ENCODE results near the gene AADACL4.
"Not testable (repeated sequence)": the region's sequence is repeated elsewhere in the genome, so short reads cannot be mapped to it uniquely, and the experiment has no call there.

The AADACL4 gene

DNA sequence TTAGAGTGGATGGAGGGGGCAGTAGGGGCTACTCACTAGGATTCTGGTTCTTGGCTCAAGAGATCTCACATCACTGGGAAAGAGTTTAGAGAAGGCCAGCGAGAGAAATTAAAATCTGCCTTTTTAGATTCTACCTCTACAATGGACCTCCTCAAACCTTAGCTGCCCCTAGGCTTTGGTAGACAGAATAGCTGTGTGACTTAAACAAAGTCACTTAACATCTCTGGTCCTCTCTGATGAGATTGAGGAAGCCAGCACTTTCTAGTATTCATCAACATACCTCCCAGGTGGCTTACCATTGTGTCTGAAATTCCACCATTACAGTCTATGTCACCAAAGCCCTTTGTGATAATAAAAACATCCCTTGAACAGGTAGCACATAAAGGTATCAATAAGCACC is 18.7 kb downstream of the AADACL4 start:
- DNase-seq: no peak

DNA sequence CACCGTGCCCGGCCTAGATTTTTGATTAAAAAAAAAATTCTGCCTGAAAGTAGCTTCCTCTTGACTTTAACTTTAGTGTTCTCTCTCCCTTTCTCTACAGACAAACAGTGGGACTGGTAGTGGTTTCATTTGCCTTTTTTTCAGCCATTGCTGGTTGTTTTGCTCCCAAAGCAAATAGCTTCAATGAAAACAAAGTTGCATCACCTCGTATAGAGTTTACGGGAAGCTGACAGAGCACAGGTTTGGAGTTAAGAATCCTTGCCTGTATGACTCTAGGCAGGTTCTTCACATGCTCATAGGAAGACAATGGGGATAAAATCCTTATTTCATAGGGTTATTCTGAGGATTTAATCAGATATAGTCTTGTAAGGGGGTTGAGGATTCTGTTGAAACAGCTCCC is 21.6 kb downstream of the AADACL4 start:
- no peak for DNase-seq

DNA sequence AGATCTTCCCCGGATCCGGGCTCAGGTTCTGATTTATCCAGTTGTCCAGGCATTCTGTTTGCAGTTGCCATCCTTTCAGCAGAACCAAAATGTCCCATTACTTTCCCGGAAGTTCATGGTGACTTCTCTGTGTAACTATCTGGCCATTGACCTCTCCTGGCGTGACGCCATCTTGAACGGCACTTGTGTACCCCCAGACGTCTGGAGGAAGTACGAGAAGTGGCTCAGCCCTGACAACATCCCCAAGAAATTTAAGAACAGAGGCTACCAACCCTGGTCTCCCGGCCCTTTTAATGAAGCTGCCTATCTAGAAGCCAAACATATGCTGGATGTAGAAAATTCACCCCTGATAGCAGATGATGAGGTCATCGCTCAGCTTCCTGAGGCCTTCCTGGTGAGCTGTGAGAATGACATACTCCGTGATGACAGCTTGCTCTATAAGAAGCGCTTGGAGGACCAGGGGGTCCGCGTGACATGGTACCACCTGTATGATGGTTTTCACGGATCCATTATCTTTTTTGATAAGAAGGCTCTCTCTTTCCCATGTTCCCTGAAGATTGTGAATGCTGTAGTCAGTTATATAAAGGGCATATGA is 22.4 kb downstream of the AADACL4 start:
- DNase-seq: no peak

DNA sequence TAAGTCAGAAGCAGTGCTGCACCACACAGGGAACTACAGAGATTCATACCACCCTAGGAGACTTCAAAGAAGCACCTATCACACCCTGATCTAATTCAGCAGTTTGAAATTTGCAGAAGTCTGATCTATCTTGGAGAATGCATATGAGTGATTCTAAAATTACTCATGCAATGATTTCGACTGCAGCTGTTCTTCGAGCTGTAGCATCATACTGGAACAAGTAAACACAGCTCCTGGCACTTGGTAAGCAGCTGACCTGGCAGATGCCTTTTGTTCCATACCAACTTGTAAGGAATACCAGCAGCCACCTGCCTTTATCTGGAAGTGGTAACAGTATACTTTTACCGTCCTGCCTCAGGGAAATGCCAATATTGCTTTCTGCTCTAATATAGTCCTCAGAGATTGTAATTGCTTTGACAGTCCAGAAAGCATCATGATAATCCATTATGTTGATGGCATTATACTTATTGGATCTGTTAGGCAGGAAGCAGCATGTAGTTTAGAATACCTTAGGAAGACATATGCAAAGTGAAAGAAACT is 25.7 kb downstream of the AADACL4 start:
- no peak for DNase-seq

DNA sequence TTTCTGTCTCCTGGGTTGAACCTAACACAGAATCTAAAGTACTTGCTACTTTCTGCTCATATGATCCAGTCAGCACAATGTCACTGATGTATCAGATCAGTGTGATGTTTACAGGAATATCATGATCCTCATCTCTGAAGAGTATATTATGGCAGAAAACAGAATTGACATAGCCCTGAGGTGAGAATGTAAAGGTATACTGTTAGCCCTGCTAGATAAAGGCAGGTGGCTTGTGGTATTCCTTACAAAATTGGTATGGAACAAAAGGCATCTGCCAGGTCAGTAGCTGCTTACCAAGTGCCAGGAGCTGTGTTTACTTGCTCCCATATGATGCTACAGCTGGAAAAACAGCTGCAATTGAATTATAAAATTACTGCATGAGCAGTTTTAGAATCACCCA is 30.5 kb downstream of the AADACL4 start:
- DNase-seq: no peak

DNA sequence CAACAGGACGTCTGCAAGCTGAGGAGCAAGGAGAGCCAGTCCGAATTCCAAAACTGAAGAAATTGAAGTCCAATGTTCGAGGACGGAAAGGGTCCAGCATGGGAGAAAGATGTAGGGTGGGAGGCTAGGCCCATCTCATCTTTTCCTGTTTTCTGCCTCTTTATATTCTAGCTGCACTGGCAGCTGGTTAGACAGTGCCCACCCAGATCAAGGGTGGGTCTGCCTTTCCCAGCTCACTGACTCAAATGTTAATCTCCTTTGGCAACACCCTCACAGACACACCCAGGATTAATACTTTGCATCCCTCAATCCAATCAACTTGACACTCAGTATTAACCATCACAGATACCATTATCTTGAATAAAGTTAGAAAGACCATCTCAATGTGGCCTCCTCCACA is 32.2 kb downstream of the AADACL4 start:
- DNase-seq: not testable (repeated sequence)

DNA sequence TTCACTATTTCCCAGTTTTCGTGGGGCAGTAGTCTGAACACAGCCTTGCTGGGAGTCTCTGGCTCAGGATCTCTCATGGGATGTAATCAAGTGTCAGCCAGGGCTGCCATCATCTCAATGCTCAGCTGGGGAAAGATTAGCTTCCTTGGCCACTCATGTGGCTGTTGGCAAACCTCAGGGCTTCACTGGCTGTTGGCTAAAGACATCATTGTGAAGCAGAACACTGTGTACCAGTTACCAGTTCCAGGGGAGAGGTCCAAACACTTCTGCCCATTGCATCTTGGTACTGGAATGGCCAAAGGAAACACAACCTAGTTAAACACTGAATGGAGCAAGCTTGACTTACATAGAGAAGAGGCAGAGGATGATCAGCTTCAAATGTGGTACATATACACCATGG is 33.7 kb downstream of the AADACL4 start:
- DNase-seq: no peak

DNA sequence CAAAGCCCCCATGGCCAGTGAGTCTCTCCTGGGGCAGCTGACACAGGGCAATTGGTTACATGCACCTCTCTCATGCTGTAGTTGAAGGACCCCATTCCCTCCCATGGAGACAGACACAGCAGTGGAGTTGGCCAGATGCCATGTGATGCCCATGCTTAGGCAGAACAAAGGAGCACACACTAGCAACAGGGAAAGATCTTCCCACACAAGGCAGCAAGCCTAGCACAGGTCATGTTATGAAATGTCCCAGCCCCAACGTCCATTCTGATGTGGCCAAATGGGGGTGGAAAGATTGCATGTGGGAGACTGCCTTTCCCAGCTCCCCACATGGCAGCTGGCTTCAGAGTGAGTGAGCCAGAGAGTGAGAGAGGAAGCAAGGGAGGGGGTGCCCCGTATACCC is 34.5 kb downstream of the AADACL4 start:
- DNase-seq: no peak

DNA sequence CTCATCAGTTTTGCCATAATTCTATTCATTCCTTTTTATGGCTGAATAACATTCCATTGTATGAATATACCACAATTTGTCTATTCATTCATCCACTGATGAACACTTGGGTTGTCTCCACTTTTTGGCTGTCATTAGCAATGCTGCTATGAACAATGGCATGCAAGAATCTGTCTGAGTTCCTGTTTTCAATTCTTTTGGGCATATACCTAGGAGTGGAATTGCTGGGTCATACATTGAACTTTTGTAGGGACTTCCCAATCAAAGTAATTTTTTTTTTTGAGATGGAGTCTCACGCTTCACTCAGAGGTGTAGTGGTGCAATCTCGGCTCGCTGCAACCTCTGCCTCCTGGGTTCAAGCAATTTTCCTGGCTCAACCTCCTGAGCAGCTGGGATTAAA is 34.9 kb downstream of the AADACL4 start:
- DNase-seq: no peak

DNA sequence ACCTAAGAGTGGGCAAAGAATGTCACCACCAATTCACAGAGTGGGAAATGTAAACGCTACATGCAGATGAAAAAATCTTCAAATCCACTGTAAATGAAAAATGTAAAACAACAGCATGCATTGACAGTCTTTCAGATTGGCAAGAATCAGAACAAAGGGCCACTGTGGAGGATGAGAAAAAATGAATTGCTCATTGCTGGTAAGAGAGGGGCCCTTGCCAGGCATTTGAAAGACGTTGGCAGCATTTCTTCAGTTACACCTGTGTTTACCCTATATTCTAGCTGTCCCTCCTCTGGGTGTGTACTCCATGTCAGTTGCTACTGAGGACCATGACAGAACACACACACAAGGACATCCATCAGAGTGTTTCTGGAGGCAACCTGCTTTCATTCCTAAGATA is 46.3 kb downstream of the AADACL4 start:
- DNase-seq: no peak

DNA sequence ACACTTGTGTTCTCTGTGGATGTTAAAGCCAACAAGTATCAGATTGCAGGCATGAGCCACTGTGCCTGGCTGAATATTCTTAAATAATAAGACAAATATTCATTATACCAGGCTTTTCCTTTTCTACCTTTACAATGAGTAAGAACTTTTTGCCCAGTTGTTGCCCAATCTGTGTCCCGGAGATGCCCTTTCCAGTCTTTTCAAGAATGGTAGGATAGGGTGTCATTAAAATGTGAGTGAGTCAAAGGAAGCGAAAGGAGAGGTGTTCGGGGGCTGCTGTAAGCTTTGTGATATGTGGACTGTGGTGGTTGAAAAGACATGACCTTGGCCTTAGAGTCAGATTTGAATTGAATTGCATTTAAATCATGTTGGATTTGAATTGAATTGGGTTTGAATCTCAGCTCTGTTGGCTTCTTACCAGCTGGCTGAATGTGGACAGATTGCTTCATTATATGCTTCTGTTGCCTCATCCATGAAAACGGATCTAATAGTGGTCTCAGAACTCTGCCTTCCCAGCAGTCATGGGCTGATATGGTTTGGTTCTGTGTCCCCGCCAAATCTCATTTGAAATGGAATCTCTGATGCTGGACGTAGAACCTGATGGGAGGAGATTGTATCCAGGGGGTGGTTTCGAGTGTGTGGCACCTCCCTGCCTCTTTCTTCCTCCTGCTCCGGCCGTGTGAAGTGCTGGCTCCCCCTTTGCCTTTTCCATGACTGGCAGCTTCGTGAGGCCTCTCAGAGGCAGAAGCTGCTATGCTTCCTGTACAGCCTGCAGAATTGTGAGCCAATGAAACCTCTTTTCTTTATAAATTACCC is 49.3 kb downstream of the AADACL4 start:
- DNase-seq: no peak

DNA sequence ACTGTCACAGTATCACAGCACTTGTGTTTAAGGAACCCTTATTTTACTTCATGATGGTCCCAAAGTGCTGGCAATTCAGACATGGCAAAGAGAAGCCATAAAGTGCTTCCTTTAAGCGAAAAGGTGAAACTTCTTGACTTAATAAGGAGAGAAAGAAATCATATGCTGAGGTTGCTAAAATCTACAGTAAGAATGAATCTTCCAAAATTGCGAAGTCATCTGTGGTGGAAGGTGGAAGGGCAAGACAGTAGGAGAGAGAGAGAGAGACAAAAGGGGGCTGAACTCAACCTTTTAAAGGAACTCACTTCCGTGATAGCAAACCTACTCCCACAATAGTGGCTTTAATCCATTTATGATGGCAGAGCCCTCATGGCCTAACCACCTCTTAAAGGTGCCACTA is 52.8 kb downstream of the AADACL4 start:
- no peak for DNase-seq

DNA sequence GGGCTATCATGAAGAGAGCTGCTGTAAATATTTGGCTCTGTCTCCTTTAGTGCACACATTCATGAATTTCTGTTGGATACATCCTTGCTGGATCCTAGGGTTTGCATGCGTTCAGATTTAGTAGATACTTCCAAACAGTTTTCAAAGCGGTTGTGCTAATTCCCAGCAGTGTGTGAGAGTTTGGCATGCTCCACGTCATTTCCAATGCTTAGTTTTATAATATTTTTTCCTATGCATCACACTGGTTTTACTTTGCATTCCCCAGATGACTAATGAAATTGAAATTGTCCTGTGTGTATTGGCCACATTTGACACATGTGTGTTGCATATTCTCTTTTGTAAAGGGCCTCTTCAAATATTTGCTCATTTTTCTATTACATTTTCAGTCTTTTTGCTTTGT is 53.5 kb downstream of the AADACL4 start:
- no peak for DNase-seq

DNA sequence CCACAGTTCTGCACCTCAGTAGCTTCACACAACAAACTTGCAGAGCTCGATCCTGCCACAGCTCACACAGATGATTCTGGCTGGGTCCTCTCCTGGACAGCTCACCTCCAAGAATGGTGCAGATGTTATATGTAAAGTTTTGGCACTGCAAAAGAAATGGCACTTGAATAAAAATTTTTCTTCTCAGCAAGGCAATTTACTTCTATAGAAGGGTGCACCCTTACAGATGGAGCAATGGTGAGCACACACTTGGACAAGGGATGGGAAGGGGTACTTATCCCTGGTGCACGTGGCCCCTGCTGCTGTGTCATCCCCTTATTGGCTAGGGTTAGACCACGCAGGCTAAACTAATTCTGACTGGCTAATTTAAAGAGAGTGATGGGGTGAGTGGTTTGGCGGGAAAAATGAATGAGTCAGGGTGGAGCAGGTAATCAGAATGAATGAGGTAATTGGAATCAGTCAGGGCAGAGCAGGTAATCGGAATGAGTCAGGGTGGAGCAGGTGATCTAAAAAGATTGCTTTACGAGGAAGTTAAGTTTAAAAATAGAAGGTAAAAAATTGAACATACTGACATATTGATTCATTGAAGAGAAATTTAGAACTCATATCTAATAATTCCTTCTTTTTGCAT is 60.1 kb downstream of the AADACL4 start:
- DNase-seq: no peak

DNA sequence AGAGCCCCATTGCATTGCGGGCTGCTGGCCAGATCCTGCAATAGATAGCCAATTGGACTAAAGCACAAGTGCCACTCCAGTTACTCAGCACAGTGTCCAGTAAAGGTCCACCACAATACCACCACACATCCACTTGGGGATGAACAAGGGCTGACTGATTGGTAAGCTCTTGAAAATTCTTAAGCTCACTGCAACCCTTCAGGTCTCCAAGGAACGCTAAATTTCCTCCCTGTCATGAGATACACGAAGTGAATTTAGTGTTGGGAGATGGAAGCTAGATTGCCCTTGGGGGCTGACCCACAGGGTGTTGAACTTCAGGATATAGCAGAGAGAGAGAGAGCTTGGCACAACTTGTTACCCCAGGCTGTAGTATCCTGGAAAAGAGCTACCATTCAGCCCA is 62.2 kb downstream of the AADACL4 start:
- no peak for DNase-seq

DNA sequence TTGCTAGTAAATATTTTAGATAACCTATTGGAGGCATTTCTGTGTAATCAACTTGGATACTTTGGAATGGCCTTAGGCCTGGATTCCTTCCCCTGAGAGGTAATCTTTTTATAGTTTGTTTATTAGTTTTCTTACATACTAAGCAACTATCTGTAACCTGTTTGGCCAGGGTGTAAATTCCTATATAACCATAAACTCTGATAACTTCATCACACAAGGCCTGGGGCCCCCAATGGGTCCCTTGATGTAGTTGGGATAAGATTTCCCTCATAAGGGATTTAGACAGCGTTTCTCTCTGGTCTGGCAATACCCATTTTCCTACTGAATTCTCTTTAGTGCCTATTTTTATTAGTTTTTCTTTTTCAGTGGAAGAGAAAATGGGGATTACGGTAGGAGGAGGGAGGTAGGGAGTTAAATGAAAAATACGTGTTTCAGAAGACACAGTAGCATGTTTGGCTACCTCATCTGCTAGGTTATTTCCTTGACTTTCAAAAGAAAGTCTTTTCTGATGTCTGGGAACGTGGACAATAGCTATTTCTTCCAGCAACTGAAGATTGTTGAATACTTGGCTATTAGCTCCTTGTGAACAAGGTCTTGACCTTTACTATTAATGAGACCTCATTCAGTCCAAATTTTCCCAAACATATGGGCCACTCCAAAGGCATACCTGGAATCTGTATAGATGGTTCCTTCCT is 64.7 kb downstream of the AADACL4 start:
- no peak for DNase-seq

DNA sequence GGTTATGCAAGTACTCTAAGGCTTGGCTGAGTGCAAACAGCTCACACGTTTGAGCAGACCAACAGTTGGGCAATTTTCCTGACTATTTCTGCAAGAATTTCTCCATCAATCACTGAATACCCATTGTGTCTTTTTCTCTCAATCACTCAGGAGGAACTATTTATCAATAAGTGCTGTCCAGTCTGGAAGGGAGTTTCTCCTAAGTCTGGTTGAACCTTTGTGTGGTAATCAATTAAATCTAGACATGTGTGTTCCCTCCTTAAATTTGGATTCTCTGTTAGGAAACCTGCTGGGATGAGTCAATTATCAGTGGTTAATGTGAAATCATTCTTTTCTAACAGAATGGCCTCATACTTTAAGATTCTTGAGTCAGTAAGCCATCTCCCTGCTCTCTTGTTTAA is 65.2 kb downstream of the AADACL4 start:
- DNase-seq: no peak

DNA sequence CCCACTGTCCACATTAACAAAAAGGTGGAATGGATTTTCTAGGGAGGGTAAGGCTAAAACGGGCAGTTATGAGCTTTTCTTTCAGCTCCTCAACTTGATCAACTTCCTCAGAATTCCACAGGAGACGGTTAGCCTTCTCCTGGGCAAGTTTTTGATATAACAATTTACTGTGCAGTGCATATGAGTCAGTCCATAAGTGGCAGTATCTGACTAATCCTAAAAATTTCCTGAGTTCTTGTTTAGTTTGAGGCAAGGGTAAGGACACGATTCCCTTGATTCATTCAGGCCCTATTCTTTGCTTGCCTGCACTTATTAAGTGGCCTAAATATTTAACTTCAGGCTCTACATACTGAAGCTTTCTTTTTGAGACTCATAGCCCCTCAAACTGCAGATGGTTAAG is 65.8 kb downstream of the AADACL4 start:
- DNase-seq: no peak

DNA sequence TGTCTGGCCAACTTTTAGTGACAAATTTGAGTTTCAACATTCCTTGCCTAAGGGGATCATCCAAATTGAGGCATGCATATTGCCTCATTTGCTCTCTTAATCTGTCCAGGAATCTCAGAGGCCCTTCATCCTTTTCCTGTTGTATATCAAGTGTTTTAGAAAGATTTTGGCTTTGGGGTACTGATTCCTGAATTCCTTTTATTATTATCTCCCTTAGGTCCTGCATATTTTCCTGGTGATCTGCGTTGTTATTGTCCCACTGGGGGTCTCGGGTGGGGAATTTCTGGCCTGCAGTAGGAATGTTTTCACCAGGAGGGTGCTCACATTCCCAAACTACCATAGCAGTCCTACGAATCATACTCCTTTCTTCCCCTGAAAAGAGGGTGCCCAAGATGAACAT is 67.7 kb downstream of the AADACL4 start:
- no peak for DNase-seq

DNA sequence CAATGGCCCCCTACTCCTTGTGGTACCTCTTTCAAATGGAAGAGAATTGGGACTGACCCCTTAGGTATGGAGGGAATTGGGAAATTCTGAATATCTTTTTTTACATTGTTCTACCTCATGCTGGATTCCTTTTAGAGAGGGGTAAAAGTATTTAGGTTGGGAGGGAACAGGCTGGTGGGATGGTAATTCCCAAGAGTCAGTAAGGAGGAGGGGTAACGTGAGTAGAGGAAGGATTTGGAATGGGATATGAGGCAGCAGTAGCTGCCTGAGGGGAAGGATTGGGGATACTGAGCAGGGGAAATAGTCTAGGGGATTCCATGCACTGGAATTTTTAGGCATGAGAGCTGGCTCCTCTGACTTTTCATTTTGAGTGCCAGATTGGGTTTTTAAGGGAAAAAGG is 68.2 kb downstream of the AADACL4 start:
- no peak for DNase-seq

DNA sequence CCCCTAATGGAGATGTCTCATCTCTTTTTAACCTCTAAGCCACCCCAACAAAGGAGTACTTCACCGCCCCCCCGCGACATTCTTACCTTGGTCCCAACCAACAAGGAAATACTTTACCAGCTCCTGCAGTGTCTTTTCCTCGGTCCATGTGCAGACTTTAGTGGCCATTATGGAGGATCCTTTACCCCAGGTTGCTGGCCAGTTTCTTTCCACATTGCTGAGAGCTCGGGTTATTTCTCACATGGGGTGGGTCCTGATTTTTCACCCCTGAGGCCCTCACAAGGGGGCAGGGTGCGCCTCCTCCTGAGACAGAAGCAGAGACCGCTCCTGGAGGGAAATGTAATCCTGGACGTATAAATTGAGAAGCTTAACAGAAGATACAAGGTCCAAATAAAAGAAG is 69.0 kb downstream of the AADACL4 start:
- no peak for DNase-seq

DNA sequence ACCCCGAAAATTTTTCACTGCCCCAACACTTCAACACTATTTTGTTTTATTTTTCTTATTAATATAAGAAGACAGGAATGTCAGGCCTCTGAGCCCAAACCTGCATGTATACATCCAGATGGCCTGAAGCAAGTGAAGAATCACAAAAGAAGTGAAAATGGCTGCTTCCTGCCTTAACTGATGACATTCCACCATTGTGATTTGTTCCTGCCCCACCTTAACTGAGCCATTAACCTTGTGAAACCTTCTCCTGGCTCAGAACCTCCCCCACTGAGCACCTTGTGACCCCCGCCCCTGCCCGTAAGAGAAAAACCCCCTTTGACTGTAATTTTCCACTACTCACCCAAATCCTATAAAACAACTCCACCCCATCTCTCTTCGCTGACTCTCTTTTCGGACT is 69.8 kb downstream of the AADACL4 start:
- not testable (repeated sequence) for DNase-seq

DNA sequence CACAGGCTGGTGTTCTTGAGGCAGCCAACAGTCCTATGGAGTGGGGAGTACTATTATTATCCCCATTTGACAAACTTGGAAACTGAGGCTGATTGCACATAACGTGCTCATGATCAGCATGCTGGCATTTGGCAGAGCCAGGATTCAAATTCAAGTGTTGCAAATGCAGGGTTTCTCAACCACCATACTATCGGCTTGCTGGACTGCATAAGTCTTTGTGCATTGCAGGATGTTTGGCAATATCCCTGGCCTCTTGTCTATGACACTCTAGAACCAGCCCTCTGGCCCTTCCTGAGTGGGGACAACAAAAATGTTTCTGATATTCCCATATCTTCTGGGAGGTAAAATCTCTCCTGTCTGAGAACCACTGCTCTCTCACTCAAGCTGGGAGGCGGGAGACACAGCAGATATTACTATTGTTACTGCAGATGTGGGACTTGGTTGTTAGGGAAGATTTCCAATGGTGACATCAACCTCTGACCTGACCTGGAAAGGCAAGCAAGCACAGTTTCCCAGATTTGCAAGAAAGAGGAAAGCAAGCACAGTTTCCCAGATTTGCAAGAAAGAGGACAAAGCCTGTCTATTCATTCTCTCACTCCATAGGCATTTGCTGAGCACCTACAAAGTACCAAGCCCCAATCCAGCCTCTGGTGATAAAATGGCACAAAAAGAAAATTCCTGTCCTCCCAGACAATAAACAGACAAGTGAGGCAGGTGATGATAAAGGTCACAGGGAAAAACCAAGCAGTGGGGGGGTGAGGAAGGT is 71.0 kb downstream of the AADACL4 start:
- DNase-seq: no peak

All from right forelimb (tissue), 1 donor.